MM.1S (cell line): ENCODE results near the gene POLD2.

ENCODE experiments used
- DNase-seq: peaks from one replicate; pipeline ENCODE4 v3.0.0-alpha.2; 2015
- H2AFZ ChIP-seq: fragments of 300-600 bp; sonication (generic); 2 replicates; pipeline ENCODE4 v1.6.0; 2016; ENCODE audit warnings: antibody characterized with exemption, low read length
- H3F3A ChIP-seq: fragments of 300-600 bp; sonication (generic); 2 replicates; pipeline ENCODE4 v1.6.1; 2016; ENCODE audit warnings: mild to moderate bottlenecking, antibody characterized with exemption, low read length, moderate library complexity, mixed read lengths; ENCODE audit not compliant: insufficient read depth
- H3K27ac ChIP-seq: fragments of 300-600 bp; sonication (generic); 2 replicates; pipeline ENCODE4 v1.5.1; 2016; ENCODE audit warnings: mild to moderate bottlenecking, low read length
- H3K27me3 ChIP-seq: fragments of 300-600 bp; sonication (generic); replicated peaks from 2 replicates; pipeline ENCODE4 v1.6.0; 2016; ENCODE audit warnings: low read length; ENCODE audit not compliant: insufficient read depth
- H3K36me3 ChIP-seq: fragments of 300-600 bp; sonication (generic); replicated peaks from 2 replicates; pipeline ENCODE4 v1.6.1; 2016; ENCODE audit warnings: mild to moderate bottlenecking, low read length, mixed read lengths; ENCODE audit not compliant: insufficient read depth
- H3K4me1 ChIP-seq: fragments of 300-600 bp; sonication (generic); 2 replicates; pipeline ENCODE4 v1.6.1; 2016; ENCODE audit warnings: low read length, mixed read lengths
- H3K4me2 ChIP-seq: fragments of 300-600 bp; sonication (generic); 2 replicates; pipeline ENCODE4 v1.6.0; 2016; ENCODE audit warnings: low read depth, low read length
- H3K4me3 ChIP-seq: fragments of 300-600 bp; sonication (generic); 2 replicates; pipeline ENCODE4 v1.5.1; 2016; ENCODE audit warnings: low read length, mixed read lengths
- H3K79me2 ChIP-seq: fragments of 300-600 bp; sonication (generic); 2 replicates; pipeline ENCODE4 v1.6.1; 2016; ENCODE audit warnings: mixed run types, low read length, mixed read lengths
- H3K9ac ChIP-seq: fragments of 300-600 bp; sonication (generic); 2 replicates; pipeline ENCODE4 v1.6.1; 2016; ENCODE audit warnings: low read length, mixed read lengths
- H3K9me2 ChIP-seq: fragments of 300-600 bp; sonication (generic); replicated peaks from 2 replicates; pipeline ENCODE4 v1.6.1; 2016; ENCODE audit warnings: mild to moderate bottlenecking, low read length, mixed read lengths; ENCODE audit not compliant: insufficient read depth
- H3K9me3 ChIP-seq: fragments of 300-600 bp; sonication (generic); replicated peaks from 2 replicates; pipeline ENCODE4 v1.6.1; 2016; ENCODE audit warnings: mild to moderate bottlenecking, low read length, mixed read lengths; ENCODE audit not compliant: insufficient read depth
- H4K20me1 ChIP-seq: fragments of 300-600 bp; sonication (generic); 2 replicates; pipeline ENCODE4 v1.6.1; 2016; ENCODE audit warnings: mild to moderate bottlenecking, low read length, moderate library complexity, mixed read lengths; ENCODE audit not compliant: insufficient read depth
- CTCF ChIP-seq: fragments of 300-600 bp; sonication (generic); IDR thresholded peaks from 2 replicates; pipeline ENCODE4 v1.5.1; 2016; ENCODE audit warnings: antibody characterized with exemption, low read length, mixed read lengths
- EZH2 ChIP-seq: fragments of 300-600 bp; sonication (generic); optimal IDR thresholded peaks from 2 replicates; pipeline ENCODE3; 2017; ENCODE audit warnings: low read depth, mild to moderate bottlenecking, antibody characterized with exemption, low read length, mixed read lengths
- EZH2phosphoT487 ChIP-seq: fragments of 300-600 bp; sonication (generic); IDR thresholded peaks from 2 replicates; pipeline ENCODE4 v1.6.1; 2018; ENCODE audit warnings: antibody characterized with exemption, low read length

Gene POLD2

GRCh38 chr7:44162179-44162578, 38.8 kb upstream of the POLD2 start:
- no peak for DNase-seq
- H3K27ac ChIP-seq = no peak overlapping the region
- H3K9ac ChIP-seq = no peak overlapping the region
- TF ChIP-seq EZH2 (no peak), CTCF (no peak), EZH2phosphoT487 (no peak)
- H3K9me3 ChIP-seq = no peaks in the 10 kb centered on the region
- no peak overlapping the region for H3K4me2 ChIP-seq
- no peaks in the 10 kb centered on the region for H4K20me1 ChIP-seq
- H3K4me1 ChIP-seq = no peaks in the 10 kb centered on the region
- H3K9me2 ChIP-seq = no peaks in the 10 kb centered on the region
- H3K27me3 ChIP-seq = no peaks in the 10 kb centered on the region
- no peaks in the 10 kb centered on the region for H3F3A ChIP-seq
- H3K4me3 ChIP-seq = no peak overlapping the region
- no peaks in the 10 kb centered on the region for H3K79me2 ChIP-seq
- no peaks in the 10 kb centered on the region for H3K36me3 ChIP-seq
- H2AFZ ChIP-seq = no peak overlapping the region

- Histone ChIP-seq H3K4me3 (no peak overlapping the region), H3K27ac (no peak overlapping the region), H3K36me3 (no peaks in the 10 kb centered on the region), H3K9ac (no peak overlapping the region), H3K4me2 (no peak overlapping the region), H3F3A (no peaks in the 10 kb centered on the region), H3K79me2 (no peaks in the 10 kb centered on the region), H3K9me2 (no peaks in the 10 kb centered on the region), H3K9me3 (no peaks in the 10 kb centered on the region), H3K4me1 (no peaks in the 10 kb centered on the region), H3K27me3 (no peaks in the 10 kb centered on the region), H2AFZ (no peak overlapping the region), H4K20me1 (no peaks in the 10 kb centered on the region)
- DNase-seq = no peak
- no peak for TF ChIP-seq CTCF
Measured at GRCh38 chr7:44161371-44161770, 38.0 kb upstream of the POLD2 start.

- H3K36me3 ChIP-seq = no peaks in the 10 kb centered on the region
- H3K9me3 ChIP-seq = no peaks in the 10 kb centered on the region
- H3K27ac ChIP-seq = no peak overlapping the region
- no peak overlapping the region for H3K9ac ChIP-seq
- H3K4me1 ChIP-seq = no peaks in the 10 kb centered on the region
- TF ChIP-seq CTCF (no peak), EZH2 (no peak), EZH2phosphoT487 (no peak)
- H3F3A ChIP-seq = no peaks in the 10 kb centered on the region
- H2AFZ ChIP-seq = no peak overlapping the region
- H3K4me3 ChIP-seq = no peak overlapping the region
- H3K79me2 ChIP-seq = no peaks in the 10 kb centered on the region
- no peaks in the 10 kb centered on the region for H4K20me1 ChIP-seq
- no peaks in the 10 kb centered on the region for H3K9me2 ChIP-seq
- H3K27me3 ChIP-seq = no peaks in the 10 kb centered on the region
- no peak for DNase-seq
- H3K4me2 ChIP-seq = no peak overlapping the region
Measured at GRCh38 chr7:44159824-44160630, 36.7 kb upstream of the POLD2 start.
